VCaP (cell line): ENCODE measurements around the gene CDK8.

Source experiments
- H3K27ac ChIP-seq: fragments of 450-650 bp; 2 replicates; pipeline ENCODE4 v1.5.1; 2017
- CTCF ChIP-seq: fragments of 450-650 bp; conservative IDR thresholded peaks from 2 replicates; pipeline ENCODE4 v1.5.1; 2017; ENCODE audit warnings: mild to moderate bottlenecking, moderate library complexity

Gene CDK8

GRCh38 chr13:26253787-26254582 lies at the start of gene CDK8:
TSS of gene CDK8 (plus strand) at chr13:26254129. CDS start at chr13:26254642, 513 bp downstream.
- peak within 1 kb of the TSS; percentile 96 for H3K27ac ChIP-seq

GRCh38 chr13:26208287-26208686 lies 45.6 kb upstream of the CDK8 start:
- no peak for TF ChIP-seq CTCF
- no peak overlapping the region for H3K27ac ChIP-seq

More at GRCh38 chr13:26253787-26254582, at the start of gene CDK8:
- no peak for TF ChIP-seq CTCF

- TF ChIP-seq CTCF = no peak
- H3K27ac ChIP-seq = no peak overlapping the region
Observed at GRCh38 chr13:26213345-26213744, 40.6 kb upstream of the CDK8 start.

GRCh38 chr13:26213982-26214381 lies 39.9 kb upstream of the CDK8 start:
- H3K27ac ChIP-seq = no peak overlapping the region
- TF ChIP-seq CTCF = no peak

- H3K27ac ChIP-seq = no peak overlapping the region
- no peak for TF ChIP-seq CTCF
Observed at GRCh38 chr13:26216042-26216441, 37.9 kb upstream of the CDK8 start.

- no peak for TF ChIP-seq CTCF
- H3K27ac ChIP-seq = no peak overlapping the region
Observed at GRCh38 chr13:26219726-26220125, 34.2 kb upstream of the CDK8 start.

GRCh38 chr13:26220575-26220974 lies 33.4 kb upstream of the CDK8 start:
- H3K27ac ChIP-seq = peak overlapping the region; percentile 96
- TF ChIP-seq CTCF = no peak
